Naive thymus-derived CD8-positive, alpha-beta T cell (primary cell): ENCODE data around the gene BHLHE40. TPM values are rescaled to one million over a fixed set of nuclear protein-coding genes. Genes with fewer than 3 reads are reported as not detected.

Experiments
- polyA plus RNA-seq, 3 donors: library from polyadenylated mRNA; unstranded; fragments of 300-500 nt; fragmentation: Illumina TruSeq; gene quantifications; one replicate each; pipeline ENCODE4 v1.2.3, GENCODE V29; 2021
- total RNA-seq, 8 experiments: library from RNA in 2 of 8; stranded (reverse) in 2 of 8; gene quantifications; one replicate each; pipeline ENCODE4 v1.2.3 and lab custom pipeline; 2021 to 2026

The BHLHE40 gene
- total and polyA plus RNA-seq, 5 experiments from 2014 or later: 1.1 to 10.0 (median 4.5) TPM

Other genes starting within 250 kb of the BHLHE40 start
- 10 to 100 TPM; 51.8 to 57.8 TPM for gene ARL8B, start 142.9 kb downstream of the BHLHE40 start, total RNA-seq
- 10 to 100 TPM; 40.4 to 49.8 (median 40.9) TPM for gene ARL8B, start 142.9 kb downstream of the BHLHE40 start, polyA plus RNA-seq
- gene EDEM1, start 208.3 kb downstream of the BHLHE40 start, total RNA-seq: 100 to 1,000 TPM; 108 to 109 TPM
- 10 to 100 TPM; 25.5 to 31.0 (median 26.0) TPM for gene EDEM1, start 208.3 kb downstream of the BHLHE40 start, polyA plus RNA-seq